ENCODE results near the gene MDN1. TPM values are rescaled to one million over a fixed set of nuclear protein-coding genes. Genes with fewer than 3 reads are reported as not detected.
"Not testable (repeated sequence)": the region's sequence is repeated elsewhere in the genome, so short reads cannot be mapped to it uniquely, and the experiment has no call there.

Gene MDN1
- total RNA-seq, 1 experiment from 2014 or later = 12.7 TPM

DNA sequence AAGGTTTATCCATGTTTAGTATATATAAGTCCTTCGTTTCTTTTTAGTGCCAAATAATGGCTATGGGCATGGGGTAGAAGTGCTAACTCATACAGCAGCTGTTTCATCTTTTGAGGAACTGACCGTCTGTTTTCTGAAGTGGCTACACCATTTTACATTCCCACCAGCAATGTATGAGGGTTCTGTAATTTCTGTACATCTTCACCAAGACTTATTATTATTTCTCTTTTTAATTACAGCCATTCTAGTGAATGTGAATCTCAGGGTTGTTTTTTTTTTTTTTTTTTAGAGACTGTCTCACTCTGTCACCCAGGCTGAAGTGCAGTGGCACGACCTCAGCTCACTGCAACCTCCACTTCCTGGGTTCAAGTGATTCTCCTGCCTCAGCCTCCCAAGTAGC, 183.2 kb downstream of the MDN1 start:
- DNase-seq (ENCODE audit: low spot score) = not testable (repeated sequence)
- in situ Hi-C loops (cut with HindIII; ENCODE audit: low sequenced_read_pairs) = loop anchor here (10.0 kb wide), 1 partner anchor 202 kb away; the partner anchor contains the start of gene ANKRD6

DNA sequence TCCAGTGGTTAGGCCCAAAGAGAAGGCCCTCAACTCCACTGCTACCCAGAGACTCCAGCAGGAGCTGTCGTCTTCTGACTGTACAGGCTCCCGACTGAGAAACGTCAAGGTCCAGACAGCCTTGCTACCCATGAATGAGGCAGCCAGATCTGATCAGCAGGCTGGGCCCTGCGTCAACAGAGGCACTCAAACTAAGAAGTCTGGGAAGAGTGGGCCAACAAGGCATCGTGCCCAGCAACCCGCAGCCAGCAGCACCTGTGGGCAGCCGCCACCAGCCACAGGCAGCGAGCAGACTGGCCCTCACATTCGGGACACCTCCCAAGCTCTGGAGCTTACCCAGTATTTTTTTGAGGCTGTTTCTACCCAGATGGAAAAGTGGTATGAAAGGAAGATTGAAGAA, 189.1 kb downstream of the MDN1 start:
- in situ Hi-C loops (cut with HindIII; ENCODE audit: low sequenced_read_pairs) = loop anchor here (10.0 kb wide), 1 partner anchor 196 kb away; the partner anchor contains the start of gene ANKRD6
- peak; percentile 84 for DNase-seq (ENCODE audit: low spot score)

DNA sequence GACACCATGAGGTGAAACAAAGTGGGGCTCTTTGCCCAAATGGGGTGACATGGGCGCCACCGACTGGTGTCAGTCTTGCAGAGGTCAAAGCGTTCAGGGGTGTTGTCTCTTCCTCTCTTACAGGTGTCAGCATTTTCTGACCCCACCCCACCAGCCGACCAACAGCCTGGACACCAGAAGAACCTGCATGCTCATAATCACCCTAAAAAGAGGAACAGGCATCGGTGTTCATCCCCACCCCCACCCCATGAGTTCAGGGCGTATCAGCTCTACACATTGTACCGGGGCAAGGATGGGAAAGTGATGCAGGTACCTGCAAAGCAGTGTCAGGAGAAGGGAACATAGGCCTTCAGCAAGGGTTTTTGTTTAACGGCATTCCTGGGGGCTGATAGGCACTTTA, 195.8 kb downstream of the MDN1 start:
- no peak for DNase-seq (ENCODE audit: low spot score)
- in situ Hi-C loops (cut with HindIII; ENCODE audit: low sequenced_read_pairs) = no loop called here

DNA sequence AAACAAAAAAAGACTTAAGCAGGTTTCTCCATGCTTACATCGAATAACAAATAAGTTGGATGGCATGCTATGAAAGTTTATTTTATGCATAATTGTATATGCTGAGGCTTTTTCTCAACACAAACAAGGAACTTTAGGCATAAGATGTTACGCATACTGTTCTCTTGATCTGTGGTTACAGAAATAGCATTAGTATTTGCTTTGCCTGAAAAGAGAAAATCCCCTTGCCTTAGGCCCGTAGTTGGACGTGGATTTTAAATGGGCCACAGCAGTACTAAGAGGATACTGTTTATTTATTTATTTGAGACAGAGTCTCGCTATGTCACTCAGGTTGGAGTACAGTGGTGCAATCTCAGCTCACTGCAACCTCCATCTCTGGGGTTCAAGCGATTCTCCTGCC, 200.0 kb downstream of the MDN1 start:
- DNase-seq (ENCODE audit: low spot score) = no peak
- in situ Hi-C loops (cut with HindIII; ENCODE audit: low sequenced_read_pairs) = no loop called here

DNA sequence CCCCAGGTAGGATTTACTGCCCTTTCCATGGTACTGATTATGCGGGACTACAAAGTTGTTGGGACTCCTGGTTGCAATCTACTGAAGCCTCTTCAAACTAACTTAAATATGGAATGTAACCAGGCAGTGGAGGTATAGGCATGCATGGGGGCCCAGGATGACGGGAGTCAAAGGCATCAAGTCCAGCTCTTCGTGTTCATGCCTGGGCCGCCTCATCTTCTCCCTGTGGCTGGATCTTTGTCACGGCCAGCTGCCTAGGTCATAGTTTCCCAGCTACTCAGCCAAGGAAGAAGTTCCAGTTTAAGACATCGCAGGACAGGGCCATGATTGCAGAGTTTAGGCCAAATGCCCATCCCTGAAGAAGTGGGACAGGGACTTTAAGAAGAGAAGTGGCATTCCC, 201.6 kb downstream of the MDN1 start:
- in situ Hi-C loops (cut with HindIII; ENCODE audit: low sequenced_read_pairs) = no loop called here

DNA sequence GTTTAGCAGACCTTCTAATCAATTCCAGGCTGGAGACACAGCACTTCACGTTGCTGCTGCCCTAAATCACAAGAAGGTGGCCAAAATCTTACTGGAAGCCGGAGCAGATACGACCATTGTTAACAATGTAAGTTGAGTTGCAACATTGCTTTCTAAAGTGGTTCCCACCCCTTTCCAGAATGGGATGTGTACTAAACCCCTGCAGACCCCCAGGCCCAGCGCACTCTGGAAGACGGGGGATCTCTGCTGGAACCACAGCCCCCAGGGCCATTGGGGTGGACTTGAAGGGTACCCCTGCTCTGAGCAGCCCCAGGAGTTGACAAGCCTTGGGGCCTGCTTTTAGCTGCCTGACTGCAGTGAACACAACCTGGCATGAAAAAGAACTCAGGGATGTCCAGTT, 203.1 kb downstream of the MDN1 start:
- no peak for DNase-seq (ENCODE audit: low spot score)
- in situ Hi-C loops (cut with HindIII; ENCODE audit: low sequenced_read_pairs) = no loop called here

More for the DNA sequence above, 201.6 kb downstream of the MDN1 start:
- no peak for DNase-seq (ENCODE audit: low spot score)

DNA sequence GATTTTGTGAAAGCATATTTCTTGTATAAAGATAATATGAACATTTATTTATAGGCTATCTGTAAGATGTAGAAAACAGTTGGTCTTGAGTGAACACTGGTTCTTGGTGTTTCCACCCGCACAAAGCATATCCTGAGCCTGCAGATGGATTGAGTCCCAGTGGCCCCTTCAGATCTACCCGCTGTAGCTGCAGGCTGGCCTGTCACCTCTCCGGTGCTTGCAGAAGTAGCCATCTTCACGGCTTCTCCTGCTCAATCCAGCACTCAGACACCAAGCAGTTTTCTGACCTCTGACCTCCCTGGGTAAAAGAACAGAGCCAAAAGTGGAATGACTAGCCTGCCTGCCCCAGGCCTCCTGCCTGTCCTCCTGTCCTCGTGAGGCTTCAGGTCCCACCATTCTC, 203.7 kb downstream of the MDN1 start:
- no peak for DNase-seq (ENCODE audit: low spot score)
- in situ Hi-C loops (cut with HindIII; ENCODE audit: low sequenced_read_pairs) = no loop called here

DNA sequence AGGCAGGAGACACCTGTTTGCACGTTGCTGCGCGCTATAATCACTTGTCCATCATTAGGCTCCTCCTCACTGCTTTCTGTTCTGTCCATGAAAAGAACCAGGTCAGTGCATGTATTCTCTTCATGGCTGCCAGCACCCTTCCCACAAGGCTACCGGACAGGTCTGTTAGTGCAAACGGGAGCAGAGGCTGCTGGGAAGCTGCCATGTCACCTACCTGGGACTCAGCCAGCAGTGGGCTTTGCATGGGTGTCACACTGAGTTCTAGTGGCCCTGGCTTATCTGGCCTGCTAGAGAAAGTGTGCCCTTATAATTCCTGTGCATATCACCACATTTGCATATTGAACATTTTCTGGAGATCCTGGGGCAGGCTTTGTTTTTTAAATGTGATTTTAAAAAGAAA, 205.8 kb downstream of the MDN1 start:
- in situ Hi-C loops (cut with HindIII; ENCODE audit: low sequenced_read_pairs) = no loop called here
- DNase-seq (ENCODE audit: low spot score) = peak; percentile 22

DNA sequence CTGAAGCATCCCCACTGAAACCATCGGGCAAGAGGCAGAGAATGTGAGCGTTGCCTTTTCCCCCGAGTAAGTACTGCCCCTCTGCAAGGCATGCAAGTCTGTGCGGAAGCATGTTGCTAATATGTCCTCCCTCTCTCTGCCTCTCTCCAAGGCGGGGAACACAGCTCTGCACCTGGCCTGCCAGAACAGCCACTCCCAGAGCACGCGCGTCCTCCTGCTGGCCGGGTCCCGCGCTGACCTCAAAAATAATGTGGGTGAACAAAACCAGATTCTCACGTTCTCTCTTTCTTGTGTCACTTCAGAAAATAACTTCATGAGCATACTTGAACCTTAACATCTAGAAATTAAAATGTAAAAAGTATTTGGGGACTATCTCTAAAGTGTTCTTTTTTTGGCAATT, 207.5 kb downstream of the MDN1 start:
- no peak for DNase-seq (ENCODE audit: low spot score)
- in situ Hi-C loops (cut with HindIII; ENCODE audit: low sequenced_read_pairs) = no loop called here

DNA sequence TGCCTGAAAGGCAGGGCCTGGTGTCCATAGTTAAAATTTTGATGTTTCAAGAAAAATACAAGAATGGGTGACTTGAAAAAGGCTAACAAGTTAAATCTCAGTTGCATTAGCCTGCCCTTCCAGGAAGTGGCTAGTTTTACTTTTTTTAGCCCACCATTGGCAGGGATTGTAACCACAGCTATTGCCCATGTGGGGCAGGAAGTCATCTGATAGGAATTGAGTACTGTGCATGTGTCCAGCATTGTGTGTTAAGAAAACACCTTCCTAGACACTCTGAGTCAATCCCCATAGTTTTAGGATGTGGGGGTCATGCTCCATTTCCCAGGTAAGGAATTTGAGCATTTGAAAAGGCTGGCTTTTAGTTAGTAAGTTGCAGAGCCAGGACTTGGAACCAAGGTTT, 207.9 kb downstream of the MDN1 start:
- no peak for DNase-seq (ENCODE audit: low spot score)
- in situ Hi-C loops (cut with HindIII; ENCODE audit: low sequenced_read_pairs) = no loop called here

DNA sequence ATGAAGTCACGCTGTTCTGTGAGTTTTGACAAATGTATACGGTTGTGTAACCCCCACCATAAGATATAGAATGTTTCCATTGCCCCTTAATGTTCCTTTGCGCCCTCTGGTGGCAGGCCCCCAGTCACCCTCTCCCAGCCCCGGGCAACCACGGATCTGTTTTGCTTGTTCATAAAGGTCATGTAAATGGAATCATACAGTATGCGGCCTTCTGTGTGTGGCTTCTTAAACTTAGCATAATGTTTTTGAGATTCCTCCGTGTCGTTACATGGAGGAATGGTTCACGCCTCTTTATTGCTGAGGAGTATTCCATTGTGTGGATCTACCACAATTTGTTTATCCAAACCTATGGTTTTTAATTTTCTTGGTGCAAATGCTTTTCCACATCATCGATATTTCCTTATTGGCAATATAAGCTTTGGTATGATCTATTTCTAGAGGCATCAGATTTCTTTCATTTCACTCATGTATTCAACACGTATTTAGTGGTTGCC, 209.4 kb downstream of the MDN1 start:
- in situ Hi-C loops (cut with HindIII; ENCODE audit: low sequenced_read_pairs) = no loop called here
- DNase-seq (ENCODE audit: low spot score) = peak; percentile 25

DNA sequence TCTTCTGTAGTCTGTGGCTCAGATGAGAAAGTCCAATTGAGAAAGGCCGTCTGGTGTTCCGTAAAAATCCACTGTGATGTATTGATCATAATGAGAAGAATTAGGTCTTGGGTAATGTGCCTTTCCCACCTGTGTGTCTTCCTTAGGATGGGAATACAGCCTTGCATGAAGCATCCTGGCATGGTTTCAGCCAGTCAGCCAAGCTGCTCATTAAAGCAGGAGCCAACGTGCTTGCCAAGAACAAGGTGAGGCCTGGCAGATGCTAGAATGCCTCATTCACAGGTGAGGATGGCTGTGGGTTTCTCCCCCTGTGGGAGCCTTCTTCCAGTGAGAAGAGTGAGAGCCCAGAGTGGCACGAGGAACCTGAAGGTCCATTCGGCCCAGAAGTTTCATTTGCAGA, 213.7 kb downstream of the MDN1 start:
- in situ Hi-C loops (cut with HindIII; ENCODE audit: low sequenced_read_pairs) = no loop called here
- DNase-seq (ENCODE audit: low spot score) = peak; percentile 96

DNA sequence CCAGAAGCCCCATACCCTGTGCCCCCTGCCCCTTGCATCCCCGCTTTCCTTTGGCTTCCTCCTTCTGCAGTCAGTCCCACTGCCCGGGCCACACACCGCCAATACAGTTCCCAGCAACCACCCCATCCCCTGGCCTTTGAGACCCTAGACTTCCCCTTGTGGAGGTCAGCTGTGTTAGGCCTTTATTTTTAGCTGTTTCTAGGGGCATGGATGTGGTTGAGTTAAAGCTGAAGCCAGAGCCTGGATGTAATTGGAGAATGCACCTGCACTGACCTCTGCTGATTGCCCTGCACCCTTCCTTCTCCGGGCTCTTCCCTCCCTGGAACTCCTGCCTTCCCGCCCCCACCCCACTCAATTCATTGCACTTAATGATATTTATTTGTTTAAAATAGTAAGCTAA, 214.9 kb downstream of the MDN1 start:
- DNase-seq (ENCODE audit: low spot score) = no peak
- in situ Hi-C loops (cut with HindIII; ENCODE audit: low sequenced_read_pairs) = no loop called here

DNA sequence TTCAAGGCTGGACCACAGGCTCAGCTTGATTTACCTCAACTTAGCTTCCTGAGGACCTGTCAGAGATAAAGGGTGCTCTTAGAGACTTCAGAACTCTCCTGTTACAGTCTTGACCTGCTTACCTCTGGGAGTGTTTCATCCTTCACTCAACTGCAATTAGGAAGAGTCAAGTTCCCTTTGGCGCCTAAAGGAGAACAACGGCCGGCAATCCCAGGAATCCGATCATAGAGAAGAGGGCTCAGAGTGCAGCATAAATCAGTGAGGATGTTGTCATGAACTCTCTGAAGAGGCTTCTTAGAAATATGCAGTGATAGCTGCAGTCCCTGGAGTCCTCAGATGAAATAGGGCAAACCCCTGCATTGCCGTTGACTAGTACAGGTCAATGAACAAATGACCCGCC, 217.4 kb downstream of the MDN1 start:
- DNase-seq (ENCODE audit: low spot score) = no peak
- in situ Hi-C loops (cut with HindIII; ENCODE audit: low sequenced_read_pairs) = no loop called here

DNA sequence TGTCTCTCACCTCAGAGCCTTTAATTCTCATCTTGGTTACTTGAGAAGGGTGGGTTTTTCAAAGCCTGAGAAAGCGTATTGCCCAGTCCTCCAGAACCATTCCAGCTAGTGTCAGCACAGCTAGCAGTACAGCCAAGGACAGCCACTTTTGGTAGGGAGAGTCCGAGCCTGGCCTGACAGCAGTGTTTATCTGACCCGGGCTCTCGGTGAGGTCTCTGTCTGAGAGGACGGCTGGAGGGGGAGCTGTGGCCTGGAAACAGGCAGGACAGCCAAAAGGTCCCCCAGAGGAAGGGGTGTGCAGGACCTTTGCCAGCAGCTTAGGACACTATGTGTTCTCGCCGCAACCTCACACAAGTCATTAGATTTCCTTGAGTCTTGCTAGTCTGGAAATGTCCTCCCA, 219.9 kb downstream of the MDN1 start:
- in situ Hi-C loops (cut with HindIII; ENCODE audit: low sequenced_read_pairs) = no loop called here
- DNase-seq (ENCODE audit: low spot score) = no peak

DNA sequence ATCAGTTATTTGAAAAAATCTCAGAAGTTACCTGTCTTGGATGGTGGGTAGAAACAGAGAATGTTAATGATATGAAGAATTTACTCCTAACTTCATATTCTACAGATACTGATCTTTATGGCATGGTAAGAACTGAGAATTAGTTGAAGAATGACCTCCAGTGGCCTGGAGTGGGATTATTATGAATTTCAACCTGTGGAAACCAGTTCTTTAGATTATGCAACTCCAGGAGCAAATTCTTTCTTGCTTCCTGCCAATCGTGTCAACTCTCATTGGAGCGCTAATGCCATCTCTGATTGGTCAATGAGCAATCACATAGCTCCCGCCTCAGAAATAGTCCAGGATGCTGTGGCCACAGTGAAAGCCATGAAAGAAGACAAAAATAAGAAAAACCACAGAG, 221.6 kb downstream of the MDN1 start:
- in situ Hi-C loops (cut with HindIII; ENCODE audit: low sequenced_read_pairs) = no loop called here
- peak; percentile 62 for DNase-seq (ENCODE audit: low spot score)

DNA sequence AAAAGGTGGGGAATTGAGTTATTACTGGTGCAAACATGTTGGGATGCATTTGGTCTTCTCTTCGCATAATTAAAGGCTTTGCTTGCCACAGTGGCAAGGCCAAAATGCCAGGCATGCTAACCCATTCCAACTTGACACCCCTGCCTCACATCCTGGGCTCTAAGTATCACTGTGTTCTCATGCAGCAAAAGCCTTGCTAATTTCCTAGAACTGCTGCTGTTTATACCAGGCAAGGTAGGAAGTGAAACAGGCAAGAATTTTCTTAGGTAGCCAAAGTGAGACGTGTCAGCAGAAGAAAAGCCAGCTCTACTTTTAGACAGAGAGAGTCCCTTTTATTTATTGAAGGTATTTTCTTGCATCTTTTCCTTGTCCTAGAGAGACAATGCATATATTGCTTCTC, 222.2 kb downstream of the MDN1 start:
- no peak for DNase-seq (ENCODE audit: low spot score)
- in situ Hi-C loops (cut with HindIII; ENCODE audit: low sequenced_read_pairs) = no loop called here

DNA sequence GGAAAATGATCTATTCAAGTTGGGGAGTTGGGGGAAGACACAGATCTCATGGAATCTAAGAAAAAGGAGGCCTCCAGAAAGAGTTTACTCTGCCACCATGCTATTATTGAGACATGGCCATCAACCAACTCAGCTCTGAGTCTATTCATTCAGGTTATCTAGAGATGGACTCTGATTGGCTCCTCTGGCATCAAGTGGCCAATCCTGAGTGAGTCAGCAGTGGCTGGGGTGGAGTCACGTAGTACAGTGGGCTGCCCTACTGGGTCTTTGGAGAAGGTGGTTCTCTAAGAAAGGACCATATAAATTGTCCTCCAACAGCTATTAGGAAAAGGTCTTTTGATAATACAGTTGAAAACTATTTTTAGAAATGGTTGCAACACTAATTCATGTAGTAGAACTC, 223.1 kb downstream of the MDN1 start:
- no peak for DNase-seq (ENCODE audit: low spot score)
- in situ Hi-C loops (cut with HindIII; ENCODE audit: low sequenced_read_pairs) = no loop called here

DNA sequence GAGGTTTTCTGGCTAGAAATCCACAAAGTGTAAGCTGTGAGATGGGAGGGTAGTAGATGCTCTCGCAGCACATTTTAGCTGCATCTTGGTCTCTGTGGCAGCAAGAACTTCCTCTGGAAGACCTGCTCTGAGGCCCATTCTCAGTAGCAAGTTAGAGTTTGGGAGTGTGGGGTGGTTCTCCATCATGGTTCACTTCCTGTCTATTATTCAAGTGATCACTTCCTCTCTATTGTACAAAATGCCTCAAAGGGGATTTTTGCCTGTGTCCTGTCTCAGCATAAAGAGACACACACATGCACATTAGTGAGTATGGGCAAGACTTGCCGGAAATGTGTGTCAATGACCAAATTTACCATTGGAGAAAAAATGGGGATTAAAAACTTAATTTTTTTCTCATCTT, 223.5 kb downstream of the MDN1 start:
- no peak for DNase-seq (ENCODE audit: low spot score)
- in situ Hi-C loops (cut with HindIII; ENCODE audit: low sequenced_read_pairs) = no loop called here

Data from G401 (cell line).